Mucosa of descending colon (tissue), 3 donors: ENCODE results near the gene METTL21C. TPM values are rescaled to one million over a fixed set of nuclear protein-coding genes. Genes with fewer than 3 reads are reported as not detected.

Experiments used
- ATAC-seq: fragments of 200-7000 bp; cut with Tn5 transposase; one replicate; pipeline ENCODE4 v1.9.1; 2020; ENCODE audit warnings: mild to moderate bottlenecking, moderate library complexity
- DNase-seq, 3 donors: peaks; one replicate each; pipeline ENCODE4 v3.0.0-alpha.2; 2020
- H3K36me3 ChIP-seq: fragments of 200-600 bp; one replicate; pipeline ENCODE4 v1.8.0; 2021; ENCODE audit warnings: low read depth, mild to moderate bottlenecking
- H3K4me1 ChIP-seq: fragments of 200-600 bp; one replicate; pipeline ENCODE4 v1.8.0; 2021; ENCODE audit warnings: low read depth, mild to moderate bottlenecking
- H3K4me3 ChIP-seq: fragments of 200-600 bp; one replicate; pipeline ENCODE4 v1.8.0; 2021; ENCODE audit warnings: mild to moderate bottlenecking
- H3K9me3 ChIP-seq: fragments of 200-600 bp; one replicate; pipeline ENCODE4 v1.8.0; 2021; ENCODE audit warnings: mild to moderate bottlenecking
- CTCF ChIP-seq: fragments of 200-600 bp; IDR thresholded peaks from one replicate; pipeline ENCODE4 v1.8.0; 2022; ENCODE audit warnings: antibody characterized with exemption, mild to moderate bottlenecking
- intact Hi-C, 2 donors: fragments of 100-400 bp; cut with DNase I in 1 of 2; cut with micrococcal nuclease in 1 of 2; formaldehyde crosslinking; loops; one replicate each; pipeline versions ENCODE4 v1.11.0 to v1.11.1; 2022; cut with DNase I, micrococcal nuclease
- total RNA-seq, 3 donors: library from RNA; stranded (reverse); fragmentation: NEBNext Ultra II Directional in 2 of 3; extraction: Animal tissue kit (Norgen Biotek cat#: 25700) in 2 of 3; gene quantifications; one replicate each; pipeline versions ENCODE4 v1.2.1 to v1.2.4, GENCODE V29; 2021 to 2023
- donor health status: DM: no; HTN: no; CAD: no; lungs with moderate emphysema.
- donor health status: DM: no; HTN: no; CAD: no.
- donor health status: DM: no; HTN: yes; CAD: no.

Gene METTL21C
- total RNA-seq, 3 donors from 2014 or later = not detected

DNA sequence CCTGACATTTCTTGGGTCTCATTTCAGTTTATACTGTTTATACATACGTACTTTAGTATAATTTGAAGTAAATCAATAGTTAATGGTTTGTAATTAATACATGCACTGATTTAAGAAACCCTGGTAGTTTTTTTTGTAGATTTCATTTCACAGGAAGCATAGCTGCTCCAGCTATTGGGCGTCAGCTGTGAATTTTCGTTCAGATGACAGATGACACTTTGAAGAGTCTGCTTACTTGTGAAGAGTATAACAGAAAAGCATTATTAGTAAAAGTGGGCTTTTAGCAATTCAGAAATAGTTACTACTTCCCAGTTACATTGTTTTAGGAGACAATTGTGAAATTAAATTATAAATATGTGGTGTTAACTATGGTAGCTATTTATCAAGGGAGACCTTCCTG, 44.4 kb downstream of the METTL21C start:
- no peak for DNase-seq
- H3K4me3 ChIP-seq = no peak overlapping the region

DNA sequence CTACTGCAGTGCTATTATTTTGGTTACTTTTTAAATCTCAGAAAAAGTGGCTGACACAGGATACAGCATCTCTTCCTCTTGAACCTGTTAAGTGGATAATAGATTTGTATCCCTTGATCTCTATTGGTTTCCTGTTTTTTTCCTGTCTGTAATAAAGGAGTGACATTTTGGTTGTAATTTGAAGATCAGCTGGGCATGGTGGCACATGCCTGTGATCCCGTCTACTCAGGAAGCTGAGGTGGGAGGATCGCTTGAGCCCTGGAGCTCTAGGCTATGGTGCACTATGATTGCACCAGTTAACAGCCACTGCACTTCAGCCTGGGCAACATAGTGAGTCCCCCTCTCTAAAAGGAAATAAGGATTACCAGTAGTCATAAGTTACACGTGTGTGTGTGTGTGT, 46.8 kb downstream of the METTL21C start:
- Histone ChIP-seq H3K4me3 (no peak overlapping the region), H3K36me3 (peaks cover 9% of the 10 kb centered on the region), H3K4me1 (no peaks in the 10 kb centered on the region), H3K9me3 (no peaks in the 10 kb centered on the region)
- no peak for TF ChIP-seq CTCF
- ATAC-seq = no peak
- intact Hi-C loops = no loop called here
- no peak for DNase-seq

More for the DNA sequence above, 44.4 kb downstream of the METTL21C start:
- Histone ChIP-seq H3K4me1 (no peaks in the 10 kb centered on the region), H3K9me3 (no peaks in the 10 kb centered on the region), H3K36me3 (peaks cover 12% of the 10 kb centered on the region)
- TF ChIP-seq CTCF = no peak
- intact Hi-C loops = no loop called here
- ATAC-seq = no peak

DNA sequence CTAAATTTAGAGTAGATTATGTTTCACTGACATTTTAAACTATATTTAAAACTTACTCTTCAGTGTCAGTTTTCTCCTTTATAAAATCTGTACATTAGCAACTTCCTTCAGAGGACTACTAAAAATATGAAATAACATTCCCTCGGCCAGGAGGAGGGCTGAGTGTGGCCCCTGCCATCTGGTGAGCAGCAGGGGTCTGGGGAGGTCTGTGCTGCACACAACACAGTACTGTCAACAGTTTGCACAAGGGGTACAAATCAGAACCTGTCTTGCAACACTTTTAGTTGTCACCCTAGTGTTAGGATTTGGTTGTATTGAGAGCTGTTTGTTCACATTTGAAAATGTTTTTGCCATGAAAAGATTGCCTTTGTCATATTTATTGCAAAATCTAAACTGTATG, 49.1 kb downstream of the METTL21C start:
- intact Hi-C loops = no loop called here
- ATAC-seq (no peak), DNase-seq (no peak)
- H3K4me3 ChIP-seq = no peak overlapping the region
- no peaks in the 10 kb centered on the region for H3K4me1 ChIP-seq
- no peak for TF ChIP-seq CTCF
- H3K36me3 ChIP-seq = peaks cover 9% of the 10 kb centered on the region
- no peaks in the 10 kb centered on the region for H3K9me3 ChIP-seq

DNA sequence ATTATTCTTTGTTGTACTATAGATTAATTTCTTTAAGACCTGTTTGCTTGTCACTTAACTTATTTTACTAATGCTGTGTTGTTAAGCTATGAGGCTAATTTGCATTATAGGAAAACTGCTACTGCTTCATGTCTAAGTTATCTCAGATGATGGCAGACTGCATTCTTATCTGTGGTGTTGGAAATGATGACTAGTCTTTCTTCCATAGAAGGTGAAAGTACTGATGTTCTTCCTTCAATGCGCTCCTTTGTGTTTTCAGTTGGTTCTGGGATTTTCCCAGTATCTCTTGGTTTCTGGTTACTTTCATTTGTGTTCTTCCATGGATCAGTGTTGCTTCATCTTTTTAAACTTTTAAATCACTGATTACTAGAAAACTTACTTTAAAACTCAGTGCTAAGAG, 51.2 kb downstream of the METTL21C start:
- Histone ChIP-seq H3K36me3 (peaks cover 2% of the 10 kb centered on the region), H3K9me3 (no peaks in the 10 kb centered on the region), H3K4me3 (no peak overlapping the region), H3K4me1 (no peaks in the 10 kb centered on the region)
- DNase-seq (no peak), ATAC-seq (no peak)
- no peak for TF ChIP-seq CTCF
- intact Hi-C loops = no loop called here

DNA sequence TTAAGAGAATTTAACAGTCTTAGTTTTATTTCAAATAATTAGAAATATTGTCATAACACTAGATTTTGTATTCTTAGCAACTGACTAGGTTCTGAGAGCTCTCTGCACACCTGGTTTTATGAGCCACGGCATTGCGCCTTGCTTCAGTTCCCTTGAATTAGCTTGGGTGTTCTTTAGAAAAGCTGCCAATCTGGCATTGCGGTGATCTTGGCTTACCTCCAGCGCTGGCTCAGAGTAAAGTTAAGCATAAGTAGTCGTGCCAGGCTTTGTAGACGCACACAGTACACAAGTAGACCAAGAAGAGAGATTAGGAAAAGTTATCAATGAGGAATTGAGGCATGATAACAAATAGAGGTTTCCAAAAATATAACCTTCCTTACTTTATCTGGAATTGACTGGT, 52.4 kb downstream of the METTL21C start:
- Histone ChIP-seq H3K4me3 (no peak overlapping the region), H3K4me1 (no peaks in the 10 kb centered on the region), H3K9me3 (no peaks in the 10 kb centered on the region), H3K36me3 (no peaks in the 10 kb centered on the region)
- ATAC-seq = peak; percentile 40
- intact Hi-C loops = no loop called here
- DNase-seq = peak in 2 of 3 donors; percentile 43 to 70
- no peak for TF ChIP-seq CTCF

DNA sequence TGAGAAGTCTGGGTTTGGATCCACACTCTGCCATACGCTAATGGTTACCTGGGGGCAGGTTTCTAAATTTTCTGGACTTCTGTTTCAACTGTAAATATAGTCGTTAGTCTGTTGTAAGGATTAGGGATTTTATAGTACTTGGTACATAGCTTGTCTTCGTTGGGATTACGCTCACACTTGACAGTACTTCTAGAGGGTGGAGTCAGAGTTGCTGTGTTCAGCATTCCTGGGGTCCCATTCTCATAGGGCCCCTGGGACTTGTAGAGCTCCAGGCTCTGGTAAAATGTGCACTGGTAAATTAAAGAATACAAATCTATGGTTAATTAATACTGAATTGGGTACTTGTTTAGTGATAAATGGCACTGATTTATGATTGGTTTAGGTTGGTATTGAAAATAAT, 52.8 kb downstream of the METTL21C start:
- no peaks in the 10 kb centered on the region for H3K4me1 ChIP-seq
- no peak for DNase-seq
- no peaks in the 10 kb centered on the region for H3K9me3 ChIP-seq
- no peak for ATAC-seq
- no peak overlapping the region for H3K4me3 ChIP-seq
- no peak for TF ChIP-seq CTCF
- intact Hi-C loops = no loop called here
- H3K36me3 ChIP-seq = peaks cover 4% of the 10 kb centered on the region
